ENCODE results near the gene DST.

DST gene

GRCh38 chr6:56538851-56539250 lies 103.8 kb downstream of the DST start:
- DNase-seq (ENCODE audit: low read depth in 4 of 4, low spot score in 1 of 4) = no peak

GRCh38 chr6:56537223-56537770 lies 105.4 kb downstream of the DST start:
- DNase-seq (ENCODE audit: low read depth in 4 of 4, low spot score in 1 of 4) = no peak

GRCh38 chr6:56536536-56536935 lies 106.2 kb downstream of the DST start:
- no peak for DNase-seq (ENCODE audit: low read depth in 4 of 4, low spot score in 1 of 4)

GRCh38 chr6:56535626-56536025 lies 107.1 kb downstream of the DST start:
- DNase-seq (ENCODE audit: low read depth in 4 of 4, low spot score in 1 of 4) = no peak

- no peak for DNase-seq (ENCODE audit: low read depth in 4 of 4, low spot score in 1 of 4)
These were observed 107.8 kb downstream of the DST start for GRCh38 chr6:56534680-56535419.

GRCh38 chr6:56532766-56533551 lies 109.7 kb downstream of the DST start:
- no peak for DNase-seq (ENCODE audit: low read depth in 4 of 4, low spot score in 1 of 4)

GRCh38 chr6:56531839-56532595 lies 110.7 kb downstream of the DST start:
- no peak for DNase-seq (ENCODE audit: low read depth in 4 of 4, low spot score in 1 of 4)

GRCh38 chr6:56529594-56530191 lies 113.0 kb downstream of the DST start:
- DNase-seq (ENCODE audit: low read depth in 4 of 4, low spot score in 1 of 4) = no peak

- no peak for DNase-seq (ENCODE audit: low read depth in 4 of 4, low spot score in 1 of 4)
These were observed 114.3 kb downstream of the DST start for GRCh38 chr6:56528412-56528841.

- no peak for DNase-seq (ENCODE audit: low read depth in 4 of 4, low spot score in 1 of 4)
These were observed 114.8 kb downstream of the DST start for GRCh38 chr6:56527934-56528333.

- DNase-seq (ENCODE audit: low read depth in 4 of 4, low spot score in 1 of 4) = no peak
These were observed 115.7 kb downstream of the DST start for GRCh38 chr6:56526860-56527544.

- no peak for DNase-seq (ENCODE audit: low read depth in 4 of 4, low spot score in 1 of 4)
These were observed 116.5 kb downstream of the DST start for GRCh38 chr6:56525974-56526789.

GRCh38 chr6:56524891-56525703 lies 117.6 kb downstream of the DST start:
- DNase-seq (ENCODE audit: low read depth in 4 of 4, low spot score in 1 of 4) = no peak

GRCh38 chr6:56522495-56523270 lies 120.0 kb downstream of the DST start:
- no peak for DNase-seq (ENCODE audit: low read depth in 4 of 4, low spot score in 1 of 4)

- DNase-seq (ENCODE audit: low read depth in 4 of 4, low spot score in 1 of 4) = no peak
These were observed 120.7 kb downstream of the DST start for GRCh38 chr6:56521976-56522375.

- no peak for DNase-seq (ENCODE audit: low read depth in 4 of 4, low spot score in 1 of 4)
These were observed 121.2 kb downstream of the DST start for GRCh38 chr6:56521454-56521853.

GRCh38 chr6:56520218-56520617 lies 122.5 kb downstream of the DST start:
- no peak for DNase-seq (ENCODE audit: low read depth in 4 of 4, low spot score in 1 of 4)

Measured in stimulated activated CD4-positive, alpha-beta T cell treated with anti-CD3 and anti-CD28 coated beads, Interleukin-1b, Interleukin-23, amount 100 ng/mL, for 24 hours (primary cell).